Dermis microvascular lymphatic vessel endothelial cell (primary cell): ENCODE measurements around the gene CAB39. TPM values are rescaled to one million over a fixed set of nuclear protein-coding genes. Genes with fewer than 3 reads are reported as not detected.
"Not testable (repeated sequence)": the region's sequence is repeated elsewhere in the genome, so short reads cannot be mapped to it uniquely, and the experiment has no call there.

Source experiments
- DNase-seq, 2 donors: peaks; one replicate each; pipeline versions ENCODE4 v3.0.0 to v3.0.0-alpha.2; 2010; ENCODE audit warnings: low read depth in 2 of 2
- total RNA-seq: library from RNA; depleted of rRNA; stranded (reverse); fragments of >200 nt; gene quantifications from 2 replicates; pipeline ENCODE4 v1.2.1, GENCODE V29; 2014

The CAB39 gene
- total RNA-seq, 1 donor from 2014 or later = 46.0 TPM

DNA sequence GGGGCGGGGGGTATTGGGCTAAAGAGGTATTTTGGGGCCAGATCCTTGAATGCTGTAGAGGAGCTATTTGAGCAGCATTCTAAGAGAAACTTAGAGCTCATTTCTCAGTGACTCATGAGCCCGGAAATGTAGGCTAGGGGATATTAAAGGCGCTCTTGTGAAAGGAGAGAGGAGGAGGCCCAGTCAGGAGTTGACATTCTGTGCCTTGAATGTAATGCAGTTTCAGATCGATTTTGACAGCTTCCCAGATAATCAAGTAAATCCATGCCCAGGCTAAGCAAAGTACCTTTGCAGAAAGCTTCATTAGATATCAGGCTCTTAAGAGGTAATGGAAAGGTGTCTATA lies 1.5 kb downstream of the CAB39 start:
- DNase-seq = peak in 1 of 2 donors; percentile 78

DNA sequence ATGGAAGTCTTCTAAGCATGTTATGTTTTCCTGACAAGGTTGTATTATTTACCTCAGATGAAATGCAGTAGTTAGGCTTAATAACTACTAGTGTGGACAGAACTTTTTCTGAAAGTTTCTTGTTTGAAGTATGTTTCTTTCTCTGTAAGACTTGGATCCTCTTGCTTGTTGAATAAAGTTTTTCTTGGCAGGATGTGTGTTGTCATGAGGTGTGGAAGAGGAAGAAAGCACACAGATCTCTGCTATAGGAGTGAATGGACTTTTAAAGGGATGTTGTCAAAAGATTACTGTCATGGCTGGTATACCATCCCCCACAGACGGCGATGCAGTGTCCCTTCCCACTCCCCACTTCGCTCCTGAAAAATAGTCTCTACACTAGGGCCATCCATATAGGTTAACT lies 2.6 kb downstream of the CAB39 start:
- DNase-seq = peak in 1 of 2 donors; percentile 67

DNA sequence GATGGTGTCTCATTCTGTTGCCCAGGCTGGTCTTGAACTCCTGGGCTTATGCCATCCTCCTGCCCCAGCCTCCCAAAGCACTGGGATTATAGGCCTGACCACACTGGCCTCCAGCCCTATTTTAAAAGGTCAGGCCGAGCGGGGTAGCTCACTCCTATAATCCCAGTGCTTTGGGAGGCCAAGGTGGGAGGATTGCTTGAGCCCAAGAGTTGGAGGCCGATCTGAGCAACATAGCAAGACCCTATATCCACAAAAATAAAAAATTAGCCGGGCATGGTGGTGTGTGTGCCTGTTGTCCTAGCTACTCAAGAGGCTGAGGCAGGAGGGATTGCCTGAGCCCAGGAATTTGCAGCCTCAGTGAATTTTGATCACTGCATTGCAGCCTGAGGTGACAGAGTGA lies 3.9 kb downstream of the CAB39 start:
- DNase-seq = no peak

DNA sequence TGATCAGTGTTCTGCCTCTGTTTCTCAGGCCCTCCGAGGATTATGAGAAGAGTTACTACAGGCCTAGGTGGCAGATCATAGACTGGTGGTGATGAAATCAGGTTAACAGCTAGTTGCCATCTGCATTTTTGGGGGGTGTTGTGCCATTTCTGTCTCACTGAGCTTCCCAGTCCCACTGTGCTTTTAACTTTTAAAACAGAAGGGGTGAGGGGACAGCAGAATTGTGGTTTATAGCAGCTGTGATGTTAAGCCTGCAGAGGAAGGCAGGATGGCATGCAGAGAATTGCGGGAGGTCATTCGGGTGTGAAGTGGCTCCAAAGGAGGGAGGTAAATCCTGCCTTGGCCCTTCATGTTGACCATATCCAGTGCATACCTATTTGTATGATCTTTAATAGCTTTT lies 5.0 kb downstream of the CAB39 start:
- no peak for DNase-seq

DNA sequence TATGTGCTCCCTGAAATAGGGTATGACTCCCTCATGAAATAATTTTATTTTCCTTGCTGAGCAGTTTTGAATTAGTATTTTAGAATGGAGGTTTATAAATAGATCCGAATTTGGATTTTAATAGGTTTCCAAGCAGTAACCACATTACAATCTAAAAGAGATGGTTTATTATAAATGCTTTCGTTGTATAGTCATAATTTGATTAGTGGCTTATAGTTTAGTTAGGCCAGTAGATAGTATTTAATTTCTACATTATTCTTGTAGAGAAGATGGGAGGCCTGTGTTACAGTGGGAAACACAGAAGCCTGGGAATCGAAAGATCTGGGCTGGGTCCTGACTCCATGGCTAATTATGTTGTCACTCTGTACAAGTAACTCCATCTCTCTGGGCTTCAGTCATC lies 6.7 kb downstream of the CAB39 start:
- DNase-seq = no peak

DNA sequence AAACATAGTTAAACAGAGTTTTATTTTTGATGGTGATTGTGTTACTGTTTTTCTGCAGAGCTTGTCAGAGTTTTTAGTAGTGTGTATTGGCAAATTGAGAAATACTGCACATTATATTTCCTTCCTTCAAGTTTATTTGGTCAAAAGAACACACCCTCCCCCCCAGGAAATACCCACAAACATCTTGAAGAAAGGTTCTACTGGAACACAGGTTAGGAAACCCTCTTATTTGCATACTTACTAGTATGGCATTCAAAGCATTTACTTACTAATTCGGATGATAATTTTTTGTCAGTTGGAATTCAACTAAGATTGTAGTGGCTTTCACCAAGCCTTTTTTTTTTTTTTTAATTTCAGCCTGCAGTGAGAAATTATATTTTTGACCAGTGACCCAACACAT lies 9.1 kb downstream of the CAB39 start:
- no peak for DNase-seq

DNA sequence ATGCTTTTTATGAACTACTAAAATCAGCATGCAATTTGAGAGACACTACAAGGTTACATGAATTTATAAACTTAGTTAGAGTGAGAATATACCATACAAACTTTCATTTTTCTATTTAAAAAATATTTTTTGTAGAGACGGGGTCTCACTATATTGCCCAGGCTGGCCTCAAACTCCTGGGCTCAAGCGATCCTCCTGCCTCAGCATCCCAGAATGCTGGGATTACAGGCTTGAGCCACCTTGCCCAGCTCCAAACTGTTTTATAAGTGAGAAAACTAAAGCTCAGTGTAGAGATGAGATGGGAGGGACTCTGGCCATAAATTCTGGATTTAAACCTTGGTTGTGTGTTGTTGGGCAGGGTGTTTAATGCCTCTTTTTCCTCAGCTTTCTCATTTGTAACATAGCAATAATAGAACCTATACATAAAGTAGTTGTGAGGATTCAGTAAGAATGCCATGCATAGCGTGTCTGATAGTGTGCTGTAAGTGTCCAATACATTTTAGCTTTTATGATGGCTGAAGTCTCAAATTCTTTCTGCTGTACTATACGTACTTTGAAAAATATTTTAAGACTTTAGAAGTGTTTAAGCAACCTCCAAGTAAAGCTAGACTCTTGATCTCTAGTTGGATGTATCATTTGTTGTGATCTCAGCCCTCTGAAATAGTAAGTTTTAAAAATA lies 9.7 kb downstream of the CAB39 start:
- DNase-seq = no peak

DNA sequence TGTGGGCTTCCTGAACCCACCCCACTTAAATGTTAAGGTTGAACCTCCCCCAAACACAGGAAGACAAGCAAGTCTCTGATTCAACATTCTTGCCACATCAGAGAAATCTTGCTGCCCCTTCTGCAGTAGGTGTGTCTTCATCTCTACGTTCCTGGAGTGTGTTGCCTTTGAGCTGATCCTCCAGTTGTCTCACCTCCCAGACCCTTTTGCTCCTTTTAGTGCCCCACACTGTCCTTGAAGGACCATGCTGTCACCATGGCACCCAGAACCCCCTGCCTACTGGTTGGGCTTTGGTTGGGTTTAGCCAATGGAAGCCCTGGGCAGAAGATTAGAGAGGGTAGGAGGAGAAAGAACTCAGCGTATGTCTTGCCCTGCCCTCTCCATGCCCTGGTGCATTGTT lies 10.7 kb downstream of the CAB39 start:
- no peak for DNase-seq

DNA sequence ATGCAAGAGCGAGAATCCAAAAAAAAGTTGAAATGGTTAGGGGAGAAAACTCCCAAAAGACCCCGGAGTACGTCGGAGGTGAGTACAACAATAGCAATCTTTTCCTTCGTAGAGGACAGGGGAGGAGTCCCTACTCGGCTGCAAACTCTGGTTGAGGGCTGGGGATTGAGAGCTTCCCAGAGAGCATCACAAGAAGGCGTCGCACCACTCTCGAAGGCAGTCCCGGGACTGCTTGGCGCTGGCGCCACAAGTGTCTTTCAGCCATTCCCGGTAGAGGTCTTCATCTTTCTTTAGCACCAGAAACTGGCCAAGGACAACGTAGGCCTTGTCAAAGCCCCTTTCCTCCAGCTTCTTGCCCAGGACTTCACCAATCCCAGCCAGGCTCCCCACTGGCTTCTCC lies 12.3 kb downstream of the CAB39 start:
- DNase-seq = not testable (repeated sequence)

DNA sequence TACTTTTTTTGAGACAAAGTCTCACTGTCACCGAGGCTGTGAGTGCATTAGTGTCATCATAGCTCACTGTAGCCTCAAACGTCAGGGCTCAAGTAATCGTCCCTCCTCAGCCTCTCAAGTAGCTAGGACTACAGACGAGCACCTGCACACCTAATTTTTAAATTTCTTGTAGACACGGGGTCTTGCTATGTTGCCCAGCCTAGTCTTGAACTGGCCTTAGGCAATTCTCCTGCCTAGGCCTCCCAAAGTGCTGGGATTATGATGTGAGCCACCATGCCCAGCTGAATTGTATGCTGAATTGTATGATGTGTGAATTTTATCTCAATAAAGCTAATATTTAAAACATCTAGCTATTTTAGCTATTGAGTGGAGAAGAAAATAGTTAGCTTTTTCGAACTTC lies 18.9 kb downstream of the CAB39 start:
- no peak for DNase-seq

DNA sequence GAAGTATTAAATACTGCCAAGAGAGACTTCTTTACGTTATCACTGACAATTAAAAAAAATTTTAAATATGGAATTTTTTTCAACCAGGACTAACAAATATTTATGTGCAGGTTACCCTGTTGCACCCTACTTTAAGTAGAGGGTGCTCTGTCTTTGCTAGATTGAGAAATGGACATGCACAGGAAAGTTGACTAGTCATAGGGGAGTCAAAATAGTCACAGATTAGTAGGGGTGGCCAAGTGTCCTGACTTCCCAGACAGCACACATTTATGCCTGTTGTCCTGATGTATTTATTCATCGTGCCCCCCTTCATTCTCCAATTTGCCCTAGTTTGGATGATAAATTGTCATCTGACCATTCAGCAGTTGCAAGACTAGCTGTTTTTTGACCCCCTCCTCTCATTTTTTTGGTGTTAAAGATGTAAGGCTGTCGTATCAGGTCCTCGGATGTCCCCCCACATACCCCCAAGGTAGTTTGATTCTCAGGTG lies 20.3 kb downstream of the CAB39 start:
- DNase-seq = no peak

DNA sequence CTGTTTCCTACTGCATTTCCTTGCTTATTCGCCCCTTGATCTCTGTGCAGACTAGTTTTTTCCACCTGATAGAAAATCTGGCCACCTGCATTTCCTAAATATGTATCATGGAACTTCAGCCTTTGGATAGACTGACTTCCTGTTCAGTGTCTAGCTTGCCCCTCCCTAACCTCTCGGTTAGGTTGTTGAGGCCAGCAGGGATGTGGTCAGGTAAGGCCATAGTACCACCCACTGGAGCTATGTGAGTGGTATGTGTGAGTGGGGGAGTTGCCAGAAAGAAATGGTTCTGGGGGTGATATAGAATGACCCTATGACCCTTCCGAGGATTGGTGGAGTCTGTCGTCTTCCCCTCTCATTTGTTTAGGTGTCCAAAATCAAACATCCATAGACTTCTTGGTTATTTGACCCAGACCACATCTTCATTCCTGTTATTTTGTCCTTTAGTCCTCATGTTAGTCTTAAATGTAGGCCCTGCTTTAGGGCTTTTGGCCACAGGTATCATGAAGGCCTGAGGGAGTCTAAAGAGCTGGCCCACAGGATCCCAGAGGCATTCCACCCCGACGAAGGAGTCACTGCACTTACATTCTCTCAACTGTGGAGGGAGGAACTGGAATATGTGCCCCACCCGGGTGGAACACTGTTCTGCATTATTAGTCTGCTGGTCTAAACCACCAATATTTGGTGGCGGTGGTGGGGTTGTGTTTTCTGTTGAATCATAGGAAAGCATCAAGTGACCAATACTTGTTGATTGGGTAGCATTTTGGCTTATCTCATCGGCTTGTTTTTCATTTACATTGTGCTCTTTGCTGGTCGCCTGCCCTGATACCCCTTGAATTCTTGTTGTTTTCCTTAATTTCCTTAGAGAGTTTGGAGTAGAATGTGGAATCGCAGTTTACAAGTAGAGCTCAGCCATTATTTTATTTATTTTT lies 21.9 kb downstream of the CAB39 start:
- DNase-seq = no peak

DNA sequence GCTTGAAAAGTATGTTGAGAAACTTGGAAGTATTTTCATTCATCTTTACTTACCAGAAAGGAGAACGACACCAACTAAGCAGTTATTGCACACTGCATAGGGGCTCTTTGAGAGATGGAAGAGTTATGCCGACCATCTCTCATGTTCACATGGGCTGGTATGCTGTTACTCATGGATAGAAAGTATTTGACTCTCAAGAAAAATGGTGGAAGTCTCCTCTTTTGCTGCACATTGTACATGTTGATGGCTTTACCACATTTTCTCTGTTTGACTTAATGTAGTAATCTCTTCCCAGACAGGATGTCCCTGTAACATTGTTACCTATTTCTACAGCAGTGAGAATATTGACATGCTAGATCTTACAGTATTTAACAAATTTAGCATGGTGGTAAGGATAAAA lies 23.2 kb downstream of the CAB39 start:
- no peak for DNase-seq

DNA sequence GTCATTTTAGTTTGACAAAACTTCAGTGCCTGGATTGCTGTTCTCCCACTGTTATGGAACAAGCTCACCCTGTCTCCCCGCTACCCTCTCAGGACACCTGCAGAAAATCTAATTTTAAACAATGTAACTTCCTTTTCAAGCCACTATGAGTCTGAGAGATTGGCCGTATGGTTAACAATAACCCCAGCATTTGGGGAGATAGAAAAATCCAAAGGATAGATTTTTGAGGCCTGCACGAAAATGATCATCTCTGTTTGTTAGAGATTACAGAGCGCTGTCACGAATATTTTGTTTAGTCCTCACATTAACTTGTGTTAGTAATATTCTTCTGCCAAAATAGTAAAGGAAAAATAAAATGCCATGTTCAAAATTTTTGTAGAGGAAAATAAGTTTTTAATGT lies 24.7 kb downstream of the CAB39 start:
- no peak for DNase-seq

DNA sequence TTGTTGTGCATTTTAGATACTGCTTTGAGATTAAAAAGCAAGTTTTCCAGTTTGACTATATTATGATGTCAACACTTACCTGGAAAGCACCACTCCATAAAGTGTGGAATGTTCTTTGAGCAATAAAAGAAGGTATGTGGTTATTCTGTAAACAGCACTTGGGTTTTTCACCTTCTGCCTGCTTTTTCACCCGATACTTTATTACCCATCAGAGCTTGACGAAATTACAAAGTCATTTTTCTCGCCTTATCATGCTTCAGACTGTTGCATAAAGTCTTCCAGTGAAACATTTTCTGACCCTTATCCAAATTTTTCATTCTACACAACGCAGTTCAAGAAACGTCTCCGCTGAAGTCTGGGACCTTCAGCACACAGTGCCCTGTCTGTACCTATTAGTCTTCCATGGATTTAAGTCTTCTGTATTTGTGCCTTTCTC lies 25.2 kb downstream of the CAB39 start:
- no peak for DNase-seq

DNA sequence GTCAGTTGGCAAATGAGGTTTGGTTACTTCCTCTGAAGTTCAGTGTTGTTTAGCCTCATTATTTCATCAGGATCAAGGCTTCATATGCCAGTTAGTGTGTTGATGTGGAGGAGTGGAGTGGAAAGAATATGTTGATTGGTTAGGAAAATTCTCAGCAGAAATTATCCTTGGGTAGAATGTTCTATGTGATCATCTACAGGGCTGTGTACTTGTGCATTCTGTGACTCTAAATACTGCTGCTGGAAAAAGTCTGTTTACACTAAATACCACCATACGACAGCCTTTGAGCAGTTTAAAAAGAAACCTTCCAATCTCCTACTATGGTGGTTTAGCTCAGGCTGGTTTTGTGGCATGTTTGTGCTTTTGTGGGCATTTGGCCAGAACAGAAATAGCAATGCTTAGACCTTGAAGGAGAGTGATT lies 25.8 kb downstream of the CAB39 start:
- peak in 1 of 2 donors; percentile 36 for DNase-seq

DNA sequence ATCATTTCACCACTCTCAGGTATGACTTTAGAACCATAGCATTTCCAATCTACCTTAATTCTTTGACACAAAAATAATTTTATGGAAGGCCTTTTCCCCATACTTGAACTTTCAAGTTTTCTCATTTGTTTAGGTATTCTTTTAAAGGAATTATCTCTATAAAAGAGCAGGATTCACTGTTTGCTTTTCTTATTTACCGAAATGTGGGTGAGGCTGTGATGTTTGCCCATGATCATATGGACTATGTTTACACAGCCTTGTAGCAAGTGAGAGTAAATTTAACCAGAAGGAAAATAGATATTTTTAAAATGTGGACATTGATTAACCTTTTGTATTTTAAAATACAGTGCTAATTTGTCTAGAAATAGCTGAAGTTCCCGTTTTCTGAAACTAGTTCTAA lies 26.3 kb downstream of the CAB39 start:
- no peak for DNase-seq

DNA sequence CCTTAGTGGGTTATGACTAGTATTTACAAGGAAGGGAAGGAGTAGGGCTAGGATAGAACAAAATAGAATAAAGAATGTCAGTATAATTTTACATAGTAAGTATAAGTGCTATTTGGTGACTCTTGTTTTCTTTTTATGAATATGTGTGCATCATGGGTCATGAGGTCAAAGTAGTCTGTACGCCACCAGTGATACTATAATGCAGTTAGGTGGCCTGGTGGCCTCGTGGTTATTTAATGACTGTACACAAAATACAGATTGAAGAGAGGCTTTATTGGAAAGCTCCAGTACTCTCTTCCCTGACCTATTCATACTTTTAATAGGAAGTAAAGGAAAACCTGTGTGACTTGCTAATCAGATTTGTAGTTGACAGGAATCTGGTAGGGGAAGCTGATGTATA lies 27.3 kb downstream of the CAB39 start:
- peak in 1 of 2 donors; percentile 21 for DNase-seq

DNA sequence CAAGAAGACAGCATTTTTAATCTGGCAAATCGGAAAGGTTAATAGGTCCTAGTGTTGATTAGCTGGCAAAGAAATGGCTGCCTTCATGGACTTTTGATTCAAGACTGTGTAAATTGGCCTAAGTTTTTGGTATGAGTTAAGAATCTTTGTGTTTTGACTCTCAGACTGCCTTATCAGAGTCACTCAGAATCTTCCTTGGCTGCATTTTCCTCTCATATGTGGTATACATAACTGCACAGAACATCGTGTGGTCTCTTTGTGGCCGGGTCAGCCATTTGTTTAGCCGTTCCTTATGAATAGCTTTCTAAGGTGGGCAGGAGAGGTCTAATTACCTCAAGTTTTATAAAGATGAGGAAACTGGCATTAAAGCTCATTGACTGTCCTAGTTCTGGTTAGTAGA lies 30.1 kb downstream of the CAB39 start:
- no peak for DNase-seq

DNA sequence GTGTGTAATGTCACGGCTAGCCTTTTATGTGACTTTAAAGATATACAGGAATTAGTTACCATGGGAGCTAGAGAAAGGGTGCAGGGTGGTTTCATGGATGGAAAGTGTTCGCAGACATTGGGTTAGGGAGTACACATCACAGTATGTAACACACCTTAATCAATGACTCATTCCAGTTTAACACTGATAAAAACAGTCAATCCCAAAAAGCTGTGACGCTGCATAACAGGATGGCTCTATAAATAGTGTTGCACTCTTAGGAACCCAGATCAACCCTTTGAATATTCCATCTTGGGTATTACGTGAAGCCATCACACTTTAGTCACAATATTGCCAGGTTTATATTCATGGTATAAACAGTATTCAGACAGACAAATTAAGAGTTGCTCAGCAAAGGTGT lies 33.6 kb downstream of the CAB39 start:
- DNase-seq = no peak

DNA sequence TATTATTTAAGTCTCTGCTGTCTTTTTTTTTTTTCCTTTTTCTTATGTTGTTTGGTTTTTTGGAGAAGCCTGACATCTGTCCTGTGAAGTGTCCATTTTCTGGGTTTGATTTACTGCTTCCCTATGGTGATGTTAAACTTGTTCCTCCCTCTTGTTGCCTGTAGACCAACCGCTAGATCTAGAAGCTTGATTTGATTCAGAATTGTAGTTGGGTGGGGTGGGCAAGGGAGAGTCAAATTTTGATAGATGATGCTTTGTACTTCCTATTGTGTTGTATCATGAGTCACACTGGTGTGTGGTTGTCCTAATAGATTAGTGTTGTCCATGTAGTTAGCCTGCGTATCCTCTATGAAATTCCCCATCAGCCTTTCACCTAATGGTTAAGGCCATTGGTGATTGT lies 35.4 kb downstream of the CAB39 start:
- DNase-seq = peak in 1 of 2 donors; percentile 60

DNA sequence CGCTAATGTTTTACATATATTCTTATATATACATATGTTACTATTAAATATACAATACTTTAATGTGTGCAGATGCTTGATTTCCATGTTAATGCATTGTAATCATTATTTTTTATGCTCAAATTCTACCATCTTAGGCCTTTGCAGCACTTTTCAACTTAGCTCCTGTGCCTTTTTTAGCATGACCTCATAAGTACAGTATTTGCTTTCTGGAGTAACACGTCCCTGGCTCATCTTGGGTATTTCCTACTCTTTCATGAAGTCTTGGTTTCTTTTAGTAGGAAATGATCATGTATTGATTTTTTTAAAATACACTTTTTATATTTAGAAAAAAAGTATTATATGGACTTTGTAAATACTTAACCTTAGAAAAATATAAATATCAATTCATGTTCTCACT lies 36.5 kb downstream of the CAB39 start:
- no peak for DNase-seq

DNA sequence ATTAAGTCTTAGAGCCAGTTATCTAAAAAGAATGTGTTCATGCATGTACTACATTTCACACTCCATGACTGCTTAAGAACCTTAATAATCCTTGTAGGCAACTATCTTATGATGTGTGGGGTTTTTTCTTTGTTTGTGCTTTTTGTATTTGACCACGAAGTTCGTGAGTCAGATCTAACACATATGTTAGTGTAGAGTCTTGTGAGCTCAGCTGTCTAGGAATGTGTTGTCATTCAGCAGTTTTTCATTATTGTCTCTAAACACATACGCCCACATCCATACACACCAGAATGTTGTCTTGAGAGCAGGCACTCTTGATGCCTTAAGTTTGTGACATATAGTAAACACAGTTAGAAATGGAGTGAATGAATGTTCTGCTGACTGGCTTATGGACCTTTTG lies 38.4 kb downstream of the CAB39 start:
- peak in 1 of 2 donors; percentile 52 for DNase-seq
